GM12875 (cell line): ENCODE results near the gene MAMDC2.

Source experiments
- H3K4me3 ChIP-seq: one replicate; pipeline ENCODE4 v1.5.1; 2011; ENCODE audit warnings: low read depth, low read length, control low read depth
- TF ChIP-seq, protein P1 (sequence below): IDR thresholded peaks from 2 replicates; pipeline ENCODE4 v1.5.1; 2011; ENCODE audit warnings: low read depth, mild to moderate bottlenecking, control low read depth, inconsistent platforms, low read length, moderate library complexity, borderline replicate concordance; ENCODE audit not compliant: insufficient read depth

The MAMDC2 gene

GRCh38 chr9:70091572-70091971, 47.9 kb downstream of the MAMDC2 start:
- TF ChIP-seq, protein P1, sequence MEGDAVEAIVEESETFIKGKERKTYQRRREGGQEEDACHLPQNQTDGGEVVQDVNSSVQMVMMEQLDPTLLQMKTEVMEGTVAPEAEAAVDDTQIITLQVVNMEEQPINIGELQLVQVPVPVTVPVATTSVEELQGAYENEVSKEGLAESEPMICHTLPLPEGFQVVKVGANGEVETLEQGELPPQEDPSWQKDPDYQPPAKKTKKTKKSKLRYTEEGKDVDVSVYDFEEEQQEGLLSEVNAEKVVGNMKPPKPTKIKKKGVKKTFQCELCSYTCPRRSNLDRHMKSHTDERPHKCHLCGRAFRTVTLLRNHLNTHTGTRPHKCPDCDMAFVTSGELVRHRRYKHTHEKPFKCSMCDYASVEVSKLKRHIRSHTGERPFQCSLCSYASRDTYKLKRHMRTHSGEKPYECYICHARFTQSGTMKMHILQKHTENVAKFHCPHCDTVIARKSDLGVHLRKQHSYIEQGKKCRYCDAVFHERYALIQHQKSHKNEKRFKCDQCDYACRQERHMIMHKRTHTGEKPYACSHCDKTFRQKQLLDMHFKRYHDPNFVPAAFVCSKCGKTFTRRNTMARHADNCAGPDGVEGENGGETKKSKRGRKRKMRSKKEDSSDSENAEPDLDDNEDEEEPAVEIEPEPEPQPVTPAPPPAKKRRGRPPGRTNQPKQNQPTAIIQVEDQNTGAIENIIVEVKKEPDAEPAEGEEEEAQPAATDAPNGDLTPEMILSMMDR = no peak
- no peak overlapping the region for H3K4me3 ChIP-seq

DNA sequence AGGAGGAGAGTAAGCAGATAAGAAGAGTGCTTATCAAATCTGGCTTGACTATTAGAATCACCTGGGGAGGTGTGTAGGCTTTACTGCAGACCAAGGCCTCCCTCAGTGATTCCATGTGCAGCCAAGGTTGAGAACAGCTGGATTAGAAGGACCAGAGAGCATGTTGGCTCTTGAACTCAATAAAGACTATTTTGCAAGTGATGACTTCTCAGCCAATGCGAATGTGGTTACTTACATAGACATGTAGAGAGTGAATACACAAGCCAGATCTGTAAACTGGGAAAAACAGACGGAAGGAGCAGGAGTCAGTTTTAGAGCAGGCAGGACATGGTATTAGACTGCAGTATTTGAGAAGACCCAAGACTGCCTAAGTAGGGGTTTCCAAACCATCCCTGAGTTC, 48.5 kb downstream of the MAMDC2 start:
- TF ChIP-seq, protein P1 = no peak
- no peak overlapping the region for H3K4me3 ChIP-seq

- H3K4me3 ChIP-seq = no peak overlapping the region
- TF ChIP-seq, protein P1 = no peak
Measured at GRCh38 chr9:70093095-70093494, 49.4 kb downstream of the MAMDC2 start.

DNA sequence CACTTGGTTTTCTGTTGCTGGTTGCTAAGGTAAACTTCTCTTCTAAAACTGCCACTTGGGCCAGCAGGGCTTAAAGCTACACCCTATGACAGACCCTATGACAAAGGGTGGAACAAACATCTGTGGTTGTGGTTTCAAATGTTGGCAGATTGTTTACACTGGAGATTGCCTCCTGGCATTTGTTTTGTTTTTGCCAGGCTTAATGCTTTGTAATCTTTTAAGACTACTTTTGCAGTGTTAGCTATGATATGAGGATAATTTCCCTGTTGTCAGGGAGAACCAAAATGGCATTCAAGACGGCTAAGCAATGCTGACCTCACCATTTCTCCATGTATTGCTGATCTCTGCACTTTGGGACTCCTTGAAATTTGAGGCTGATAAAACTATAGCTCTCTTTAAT, 50.3 kb downstream of the MAMDC2 start:
- H3K4me3 ChIP-seq = no peak overlapping the region
- TF ChIP-seq, protein P1 = no peak

GRCh38 chr9:70094747-70095146, 51.1 kb downstream of the MAMDC2 start:
- H3K4me3 ChIP-seq = no peak overlapping the region
- TF ChIP-seq, protein P1 = no peak

DNA sequence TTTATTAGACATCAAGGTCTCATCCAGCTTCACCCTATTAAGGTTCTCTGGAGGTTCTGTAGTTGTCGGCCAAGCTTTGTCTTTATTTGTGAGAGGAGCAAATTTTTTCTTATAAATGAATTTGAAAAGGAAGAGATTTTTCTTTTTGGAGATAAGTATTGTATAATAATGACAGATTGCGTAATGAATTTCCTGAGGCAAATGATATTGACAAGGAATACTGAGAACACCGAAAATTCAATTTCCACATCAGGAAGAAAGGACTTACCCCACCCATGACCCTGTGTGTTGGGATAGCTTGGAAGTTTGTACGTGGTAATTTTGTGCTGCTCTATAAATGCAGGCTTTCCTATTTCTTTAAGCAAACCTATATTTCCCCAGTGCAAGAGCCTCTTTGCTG, 53.5 kb downstream of the MAMDC2 start:
- H3K4me3 ChIP-seq = no peak overlapping the region
- TF ChIP-seq, protein P1 = no peak

- TF ChIP-seq, protein P1 = no peak
- H3K4me3 ChIP-seq = no peak overlapping the region
Measured at GRCh38 chr9:70100362-70100761, 56.7 kb downstream of the MAMDC2 start.
